ENCODE data around the gene UBL3.

The UBL3 gene

DNA sequence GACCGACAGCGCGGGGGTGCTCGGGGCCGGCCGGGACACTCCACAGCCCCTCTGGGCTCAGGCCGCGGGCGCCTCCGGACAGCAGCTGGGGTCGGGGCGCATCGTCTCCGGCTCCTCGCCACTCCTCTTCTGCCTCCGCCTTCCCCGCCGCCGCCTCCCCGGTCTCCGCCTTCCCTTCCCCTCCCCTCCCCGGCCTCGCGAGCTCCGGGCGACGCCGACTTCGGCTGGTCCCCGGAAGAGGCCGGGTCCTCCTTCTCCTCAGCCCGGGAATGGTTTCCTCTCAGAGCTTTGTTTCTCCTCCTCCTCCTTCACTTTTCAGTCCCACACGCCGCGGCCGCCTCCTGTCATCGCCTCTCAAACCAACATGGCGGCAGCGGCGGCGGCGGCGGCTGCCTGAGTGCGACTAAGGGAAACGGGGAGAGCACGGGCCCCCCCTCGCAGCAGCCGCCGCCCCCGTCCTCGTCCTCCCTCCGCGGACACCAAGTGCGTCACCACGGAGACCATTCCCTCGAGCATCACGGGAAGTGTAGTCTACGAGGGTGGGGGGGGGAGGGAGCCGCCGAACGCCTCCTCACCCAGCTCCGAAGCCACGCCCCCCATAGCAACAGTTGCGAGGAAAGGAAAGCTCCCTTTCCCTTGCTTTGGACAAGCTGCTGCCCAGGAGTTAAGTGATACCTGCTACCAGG, at the start of gene UBL3:
TSS of gene UBL3 (minus strand) at position 405 of the 686 bp plus-strand sequence. CDS start 1,079 bp downstream, outside the sequence.
- TF ChIP-seq CTCF (conservative IDR thresholded peaks at IDR 0.05; ENCODE audit: low read length): no peak
- DNase-seq (ENCODE audit: low read depth): peak; percentile 97
- peak within 1 kb of the TSS; percentile 84 for H3K4me3 ChIP-seq (ENCODE audit: low read length)

GRCh38 chr13:29897102-29897501, 46.7 kb upstream of the UBL3 start:
- TF ChIP-seq CTCF (conservative IDR thresholded peaks at IDR 0.05; ENCODE audit: low read length): no peak
- DNase-seq (ENCODE audit: low read depth): no peak
- no peak overlapping the region for H3K4me3 ChIP-seq (ENCODE audit: low read length)

DNA sequence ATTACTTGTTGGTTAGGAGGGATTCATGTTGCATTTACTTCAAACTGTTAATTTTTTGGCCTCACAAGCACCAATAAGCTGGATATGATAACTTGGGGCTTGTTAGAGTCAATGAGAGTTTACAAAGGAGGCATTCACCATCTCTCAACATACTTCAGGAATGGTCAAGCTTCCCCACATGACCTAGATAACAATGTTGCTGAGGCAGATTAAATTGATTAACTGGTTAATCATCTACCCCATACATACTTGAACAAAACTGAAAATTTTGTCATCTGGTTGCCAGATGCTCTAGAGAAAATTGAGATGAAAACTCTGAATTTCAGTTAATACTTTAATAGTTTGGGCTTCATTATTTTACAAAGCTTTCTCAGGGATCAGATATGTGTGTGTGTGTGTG, 43.0 kb upstream of the UBL3 start:
- no peak overlapping the region for H3K4me3 ChIP-seq (ENCODE audit: low read length)
- no peak for TF ChIP-seq CTCF (conservative IDR thresholded peaks at IDR 0.05; ENCODE audit: low read length)
- peak; percentile 75 for DNase-seq (ENCODE audit: low read depth)

GRCh38 chr13:29892151-29892550, 41.7 kb upstream of the UBL3 start:
- no peak overlapping the region for H3K4me3 ChIP-seq (ENCODE audit: low read length)
- no peak for TF ChIP-seq CTCF (conservative IDR thresholded peaks at IDR 0.05; ENCODE audit: low read length)
- DNase-seq (ENCODE audit: low read depth): no peak

DNA sequence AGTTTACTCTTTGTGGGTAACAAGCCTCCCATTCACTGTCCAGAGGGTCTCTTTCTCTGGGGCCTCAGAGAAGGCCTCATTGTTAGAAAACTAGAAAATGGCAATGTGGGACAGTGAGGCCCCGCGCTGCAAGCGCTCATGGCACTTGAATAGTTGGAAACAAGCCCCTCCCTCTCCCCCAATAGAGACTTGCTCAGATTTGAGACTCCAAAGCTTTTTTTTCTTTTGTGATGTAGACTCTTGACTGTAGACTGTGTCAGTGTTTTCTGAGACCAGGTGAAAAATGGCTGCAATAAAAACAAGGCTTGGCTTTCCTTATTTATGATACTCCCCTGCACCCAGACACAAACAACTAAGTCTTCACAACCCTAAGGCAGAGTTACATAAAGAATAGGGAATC, 38.7 kb upstream of the UBL3 start:
- DNase-seq (ENCODE audit: low read depth): no peak
- no peak overlapping the region for H3K4me3 ChIP-seq (ENCODE audit: low read length)
- no peak for TF ChIP-seq CTCF (conservative IDR thresholded peaks at IDR 0.05; ENCODE audit: low read length)

DNA sequence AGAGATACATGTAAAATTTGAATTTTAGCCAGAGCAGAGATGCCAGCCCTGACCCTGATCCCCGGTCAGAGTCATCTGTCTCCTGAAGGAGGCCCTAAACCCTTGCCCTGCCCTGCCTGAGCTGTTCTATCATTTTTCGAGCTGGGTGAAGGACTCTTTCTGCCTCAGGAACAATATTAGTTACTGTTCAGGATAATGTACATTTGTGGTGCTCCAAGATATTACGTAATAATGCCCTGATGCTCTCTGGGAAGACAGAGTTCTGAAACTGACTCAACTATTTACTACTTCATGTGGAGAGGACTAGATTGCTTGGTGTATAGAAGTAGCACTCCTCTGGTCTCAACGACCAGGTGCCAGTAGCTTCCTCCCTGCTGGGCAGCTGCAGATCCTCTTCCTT, 37.9 kb upstream of the UBL3 start:
- H3K4me3 ChIP-seq (ENCODE audit: low read length): no peak overlapping the region
- TF ChIP-seq CTCF (conservative IDR thresholded peaks at IDR 0.05; ENCODE audit: low read length): no peak
- DNase-seq (ENCODE audit: low read depth): peak; percentile 53

GRCh38 chr13:29887686-29888085, 37.3 kb upstream of the UBL3 start:
- TF ChIP-seq CTCF (conservative IDR thresholded peaks at IDR 0.05; ENCODE audit: low read length): no peak
- DNase-seq (ENCODE audit: low read depth): no peak
- H3K4me3 ChIP-seq (ENCODE audit: low read length): no peak overlapping the region

Data from AG10803 (cell line).